PC-9 (cell line): Measurements from ENCODE around the gene IRF4.

ENCODE experiments used
- CTCF ChIP-seq: fragments of 200-600 bp; sonication (generic); conservative IDR thresholded peaks from 2 replicates; pipeline ENCODE4 v1.6.1; 2017; ENCODE audit warnings: mixed run types, antibody characterized with exemption, mild to moderate bottlenecking, moderate library complexity
- EZH2 ChIP-seq: fragments of 200-600 bp; sonication (generic); IDR thresholded peaks from 2 replicates; pipeline ENCODE4 v1.8.0; 2017; ENCODE audit warnings: antibody characterized with exemption, low read depth

DNA sequence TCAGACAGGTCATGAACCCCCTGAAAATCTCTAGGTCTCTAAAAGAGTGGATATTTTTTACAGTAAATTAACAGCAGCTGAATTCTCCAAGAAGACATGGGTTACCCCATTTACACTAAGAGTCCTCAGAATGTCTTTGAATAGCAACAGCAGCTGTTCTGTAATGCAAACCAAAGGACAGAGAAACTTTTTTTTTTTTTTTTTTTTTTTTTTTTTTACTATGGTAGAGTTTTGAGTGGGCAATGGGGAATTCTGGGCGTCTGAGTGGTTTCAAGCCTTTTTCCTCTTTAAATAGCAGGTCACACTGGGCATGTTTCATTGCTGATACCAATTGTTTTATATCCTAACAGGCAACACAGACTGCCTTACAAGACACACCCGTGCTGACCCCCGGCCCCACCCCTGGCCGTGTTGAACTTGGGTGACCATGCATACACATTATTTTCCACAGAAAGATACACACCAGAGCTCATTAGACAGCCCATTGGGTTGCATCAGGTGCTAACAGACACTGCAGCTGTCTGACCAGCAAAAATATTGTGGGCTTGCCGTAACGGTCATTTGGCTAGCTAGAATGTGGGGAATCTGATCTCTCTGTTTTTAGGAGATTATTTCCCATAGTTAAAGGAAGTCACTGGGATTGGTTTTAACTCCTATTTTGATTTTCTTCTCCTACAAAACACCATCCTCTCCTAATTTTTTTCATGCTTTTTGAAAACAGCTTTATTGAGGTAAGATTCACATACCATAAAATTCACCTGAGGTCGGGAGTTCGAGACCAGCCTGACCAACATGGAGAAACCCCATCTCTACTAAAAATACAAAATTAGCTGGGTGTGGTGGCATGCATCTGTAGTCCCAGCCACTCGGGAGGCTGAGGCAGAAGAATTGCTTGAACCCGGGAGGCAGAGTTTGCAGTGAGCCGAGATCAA lies 26.7 kb upstream of the IRF4 start:
- no peak for TF ChIP-seq CTCF
- no peak for TF ChIP-seq EZH2
